Measurements from ENCODE around the gene TIE1. TPM values are rescaled to one million over a fixed set of nuclear protein-coding genes. Genes with fewer than 3 reads are reported as not detected.
A peak's percentile ranks its signal among the peaks of the same experiment; 100 is the strongest.

Gene TIE1
- total and polyA plus RNA-seq, 9 of the 15 experiments (the other 6 are each of a cell fraction or from before 2014, with no cell fraction given): 0.07 to 0.49 (median 0.14) TPM; not detected in 4

DNA sequence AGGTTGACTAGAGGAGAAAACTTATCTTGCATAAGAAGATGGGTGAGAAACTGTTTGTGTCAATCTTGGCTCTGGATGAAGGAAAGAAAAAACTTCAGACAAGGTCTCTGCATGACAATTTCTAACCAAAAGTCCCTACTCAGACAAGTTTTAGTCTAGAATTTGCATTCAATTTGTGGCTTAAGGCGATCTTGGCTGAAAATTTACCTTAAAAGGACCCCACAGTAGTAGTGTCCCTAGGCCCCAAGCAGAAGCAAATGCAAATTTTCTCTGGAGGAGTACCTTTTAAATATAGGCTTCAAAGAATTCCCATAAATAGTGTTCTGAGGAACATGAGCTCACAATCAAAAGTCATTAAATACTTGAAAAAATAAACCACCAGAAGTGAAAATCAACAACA is 48.6 kb upstream of the TIE1 start:
- 0% methylated on average over 1 of the region's 1 CpG for WGBS (ENCODE audit: insufficient coverage, low coverage, missing lambda C conversion rate)
- ChIA-PET POLR2A (no interaction called here), CTCF (ENCODE audit: low intra/inter-chr PET ratio) (no interaction called here)
- Histone ChIP-seq H4K20me1 (replicated peaks; ENCODE audit: control insufficient read depth, insufficient read depth, low read length) (no peaks in the 10 kb centered on the region), H3K36me3 (ENCODE audit: control insufficient read depth, insufficient read depth, low read length) (no peaks in the 10 kb centered on the region), H3K27me3 (ENCODE audit: control insufficient read depth in 2 of 2, insufficient read depth in 2 of 2, low read length in 2 of 2) (peaks cover 6 to 41% of the 10 kb centered on the region in 2 experiments; a peak in 3 of 5 replicates), H3K9me3 (replicated peaks; ENCODE audit: control insufficient read depth, insufficient read depth, low read depth, low read length) (no peaks in the 10 kb centered on the region; the same call in 1 of the 2 replicates), H3K9me1 (ENCODE audit: control insufficient read depth, insufficient read depth, low read length) (no peaks in the 10 kb centered on the region), H3K27ac (ENCODE audit: extremely low read depth, low read depth, low read length) (no peak overlapping the region), H2AFZ (ENCODE audit: low read depth, low read length) (no peak overlapping the region), H3K4me1 (replicated peaks in 1 of 2; ENCODE audit: control insufficient read depth in 2 of 2, insufficient read depth in 2 of 2, low read length in 2 of 2) (no peaks in the 10 kb centered on the region), H3K4me2 (ENCODE audit: insufficient read depth, low read length) (no peak overlapping the region), H3K79me2 (ENCODE audit: control insufficient read depth, insufficient read depth, low read length) (no peaks in the 10 kb centered on the region), H3K4me3 (no peak overlapping the region), H3K9ac (ENCODE audit: insufficient read depth in 1 of 2, low read depth in 2 of 2, low read length in 2 of 2) (no peak overlapping the region)
- BruUV-seq (replicated peaks): no TSS peak
- intact Hi-C loops (cut with micrococcal nuclease) (no loop called here), in situ Hi-C loops (cut with MboI) (no loop called here)
- FAIRE-seq (peak; percentile 11), ATAC-seq (no peak), DNase-seq (ENCODE audit: extremely low read depth in 1 of 4, low spot score in 3 of 4) (no peak)
- no peak for TF ChIP-seq FOXA3 (CRISPR knock-in tag; conservative IDR thresholded peaks at IDR 0.05 in 1 of 2, IDR thresholded peaks at IDR 0.05 in 1 of 2)
- TF ChIP-seq ZBED1 (IDR thresholded peaks at IDR 0.05): no peak
- TF ChIP-seq ESRRB (CRISPR knock-in tag; IDR thresholded peaks at IDR 0.05; ENCODE audit: borderline replicate concordance): no peak
- no peak for TF ChIP-seq TOE1 (IDR thresholded peaks at IDR 0.05; ENCODE audit: borderline replicate concordance)
- no peak for TF ChIP-seq TOE1 (CRISPR knock-in tag; IDR thresholded peaks at IDR 0.05; ENCODE audit: borderline replicate concordance, low read depth)
- no peak for TF ChIP-seq RAD51 (IDR thresholded peaks at IDR 0.05; ENCODE audit: borderline replicate concordance, low read depth)
- TF ChIP-seq NR1H2 (CRISPR knock-in tag; IDR thresholded peaks at IDR 0.05): no peak
- TF ChIP-seq, protein P1, sequence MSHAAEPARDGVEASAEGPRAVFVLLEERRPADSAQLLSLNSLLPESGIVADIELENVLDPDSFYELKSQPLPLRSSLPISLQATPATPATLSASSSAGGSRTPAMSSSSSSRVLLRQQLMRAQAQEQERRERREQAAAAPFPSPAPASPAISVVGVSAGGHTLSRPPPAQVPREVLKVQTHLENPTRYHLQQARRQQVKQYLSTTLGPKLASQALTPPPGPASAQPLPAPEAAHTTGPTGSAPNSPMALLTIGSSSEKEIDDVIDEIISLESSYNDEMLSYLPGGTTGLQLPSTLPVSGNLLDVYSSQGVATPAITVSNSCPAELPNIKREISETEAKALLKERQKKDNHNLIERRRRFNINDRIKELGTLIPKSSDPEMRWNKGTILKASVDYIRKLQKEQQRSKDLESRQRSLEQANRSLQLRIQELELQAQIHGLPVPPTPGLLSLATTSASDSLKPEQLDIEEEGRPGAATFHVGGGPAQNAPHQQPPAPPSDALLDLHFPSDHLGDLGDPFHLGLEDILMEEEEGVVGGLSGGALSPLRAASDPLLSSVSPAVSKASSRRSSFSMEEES (CRISPR knock-in tag; IDR thresholded peaks at IDR 0.05): no peak
- TF ChIP-seq, protein P2, sequence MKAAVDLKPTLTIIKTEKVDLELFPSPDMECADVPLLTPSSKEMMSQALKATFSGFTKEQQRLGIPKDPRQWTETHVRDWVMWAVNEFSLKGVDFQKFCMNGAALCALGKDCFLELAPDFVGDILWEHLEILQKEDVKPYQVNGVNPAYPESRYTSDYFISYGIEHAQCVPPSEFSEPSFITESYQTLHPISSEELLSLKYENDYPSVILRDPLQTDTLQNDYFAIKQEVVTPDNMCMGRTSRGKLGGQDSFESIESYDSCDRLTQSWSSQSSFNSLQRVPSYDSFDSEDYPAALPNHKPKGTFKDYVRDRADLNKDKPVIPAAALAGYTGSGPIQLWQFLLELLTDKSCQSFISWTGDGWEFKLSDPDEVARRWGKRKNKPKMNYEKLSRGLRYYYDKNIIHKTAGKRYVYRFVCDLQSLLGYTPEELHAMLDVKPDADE (conservative IDR thresholded peaks at IDR 0.05; ENCODE audit: control insufficient read depth, low read depth, low read length): no peak
- no peak for TF ChIP-seq GABPB1 (CRISPR knock-in tag; IDR thresholded peaks at IDR 0.05)
- no peak for TF ChIP-seq RFX5 (IDR thresholded peaks at IDR 0.05; ENCODE audit: low read depth, low read length)
- TF ChIP-seq, protein P3, sequence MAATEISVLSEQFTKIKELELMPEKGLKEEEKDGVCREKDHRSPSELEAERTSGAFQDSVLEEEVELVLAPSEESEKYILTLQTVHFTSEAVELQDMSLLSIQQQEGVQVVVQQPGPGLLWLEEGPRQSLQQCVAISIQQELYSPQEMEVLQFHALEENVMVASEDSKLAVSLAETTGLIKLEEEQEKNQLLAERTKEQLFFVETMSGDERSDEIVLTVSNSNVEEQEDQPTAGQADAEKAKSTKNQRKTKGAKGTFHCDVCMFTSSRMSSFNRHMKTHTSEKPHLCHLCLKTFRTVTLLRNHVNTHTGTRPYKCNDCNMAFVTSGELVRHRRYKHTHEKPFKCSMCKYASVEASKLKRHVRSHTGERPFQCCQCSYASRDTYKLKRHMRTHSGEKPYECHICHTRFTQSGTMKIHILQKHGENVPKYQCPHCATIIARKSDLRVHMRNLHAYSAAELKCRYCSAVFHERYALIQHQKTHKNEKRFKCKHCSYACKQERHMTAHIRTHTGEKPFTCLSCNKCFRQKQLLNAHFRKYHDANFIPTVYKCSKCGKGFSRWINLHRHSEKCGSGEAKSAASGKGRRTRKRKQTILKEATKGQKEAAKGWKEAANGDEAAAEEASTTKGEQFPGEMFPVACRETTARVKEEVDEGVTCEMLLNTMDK (IDR thresholded peaks at IDR 0.05; ENCODE audit: borderline replicate concordance, insufficient read depth, low read depth, low read length, poor library complexity, severe bottlenecking): no peak
- TF ChIP-seq ZNF143 (CRISPR knock-in tag; IDR thresholded peaks at IDR 0.05): no peak
- TF ChIP-seq NFXL1 (CRISPR knock-in tag; IDR thresholded peaks at IDR 0.05): no peak
- TF ChIP-seq, protein P4, sequence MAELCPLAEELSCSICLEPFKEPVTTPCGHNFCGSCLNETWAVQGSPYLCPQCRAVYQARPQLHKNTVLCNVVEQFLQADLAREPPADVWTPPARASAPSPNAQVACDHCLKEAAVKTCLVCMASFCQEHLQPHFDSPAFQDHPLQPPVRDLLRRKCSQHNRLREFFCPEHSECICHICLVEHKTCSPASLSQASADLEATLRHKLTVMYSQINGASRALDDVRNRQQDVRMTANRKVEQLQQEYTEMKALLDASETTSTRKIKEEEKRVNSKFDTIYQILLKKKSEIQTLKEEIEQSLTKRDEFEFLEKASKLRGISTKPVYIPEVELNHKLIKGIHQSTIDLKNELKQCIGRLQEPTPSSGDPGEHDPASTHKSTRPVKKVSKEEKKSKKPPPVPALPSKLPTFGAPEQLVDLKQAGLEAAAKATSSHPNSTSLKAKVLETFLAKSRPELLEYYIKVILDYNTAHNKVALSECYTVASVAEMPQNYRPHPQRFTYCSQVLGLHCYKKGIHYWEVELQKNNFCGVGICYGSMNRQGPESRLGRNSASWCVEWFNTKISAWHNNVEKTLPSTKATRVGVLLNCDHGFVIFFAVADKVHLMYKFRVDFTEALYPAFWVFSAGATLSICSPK (IDR thresholded peaks at IDR 0.05; ENCODE audit: borderline replicate concordance): no peak
- no peak for TF ChIP-seq ILK (tag; IDR thresholded peaks at IDR 0.05; ENCODE audit: borderline replicate concordance, low read depth)
